8988T (cell line): ENCODE data around the gene SLC12A7.
A peak's percentile ranks its signal among the peaks of the same experiment; 100 is the strongest.
"Not testable (repeated sequence)": the region's sequence is repeated elsewhere in the genome, so short reads cannot be mapped to it uniquely, and the experiment has no call there.

Source experiments
- DNase-seq: peaks from one replicate; pipeline ENCODE4 v3.0.0; 2011

Gene SLC12A7

GRCh38 chr5:1111727-1112289, at the start of gene SLC12A7:
Gene SLC12A7, minus strand, starts transcription at chr5:1112063. Its CDS starts 72 bp downstream, at chr5:1111991.
- peak; percentile 99 for DNase-seq

- DNase-seq: peak; percentile 92
These were observed 49.4 kb upstream of the SLC12A7 start for GRCh38 chr5:1161108-1161832.

GRCh38 chr5:1159774-1160406, 48.0 kb upstream of the SLC12A7 start:
- DNase-seq: no peak

GRCh38 chr5:1159341-1159675, 47.4 kb upstream of the SLC12A7 start:
- no peak for DNase-seq

- no peak for DNase-seq
These were observed 46.9 kb upstream of the SLC12A7 start for GRCh38 chr5:1158647-1159340.

- not testable (repeated sequence) for DNase-seq
These were observed 45.7 kb upstream of the SLC12A7 start for GRCh38 chr5:1157461-1157986.

GRCh38 chr5:1156754-1157460, 45.0 kb upstream of the SLC12A7 start:
- DNase-seq: no peak

GRCh38 chr5:1156033-1156753, 44.3 kb upstream of the SLC12A7 start:
- DNase-seq: no peak

GRCh38 chr5:1155191-1156032, 43.5 kb upstream of the SLC12A7 start:
- DNase-seq: no peak

GRCh38 chr5:1153428-1153827, 41.6 kb upstream of the SLC12A7 start:
- peak; percentile 55 for DNase-seq

- no peak for DNase-seq
These were observed 41.0 kb upstream of the SLC12A7 start for GRCh38 chr5:1152771-1153282.

- DNase-seq: peak; percentile 79
These were observed 40.3 kb upstream of the SLC12A7 start for GRCh38 chr5:1152156-1152555.

GRCh38 chr5:1151316-1151715, 39.5 kb upstream of the SLC12A7 start:
- no peak for DNase-seq

GRCh38 chr5:1150866-1151265, 39.0 kb upstream of the SLC12A7 start:
- no peak for DNase-seq

GRCh38 chr5:1144638-1145396, 33.0 kb upstream of the SLC12A7 start:
- no peak for DNase-seq

GRCh38 chr5:1144089-1144488, 32.2 kb upstream of the SLC12A7 start:
- no peak for DNase-seq

GRCh38 chr5:1143670-1143951, 31.7 kb upstream of the SLC12A7 start:
- DNase-seq: no peak

- no peak for DNase-seq
These were observed 31.2 kb upstream of the SLC12A7 start for GRCh38 chr5:1142886-1143669.

- no peak for DNase-seq
These were observed 30.0 kb upstream of the SLC12A7 start for GRCh38 chr5:1141834-1142233.

- DNase-seq: no peak
These were observed 28.9 kb upstream of the SLC12A7 start for GRCh38 chr5:1140818-1141189.
